RWPE1 (cell line): ENCODE measurements around the gene FIGN.

ENCODE experiments used
- CTCF ChIA-PET: fragments of 350-600 bp; sonication (Branson Sonifier 250); formaldehyde crosslinking; extraction: SDS; loops from one replicate; lab custom pipeline; 2021; lab: Yijun Ruan, JAX
- POLR2A ChIA-PET: fragments of 400-600 bp; formaldehyde crosslinking; extraction: SDS; loops from one replicate; lab custom pipeline; 2020; ENCODE audit warnings: antibody characterized with exemption; ENCODE audit not compliant: low non-redundant PET; lab: Yijun Ruan, JAX
- DNase-seq: peaks from one replicate; pipeline ENCODE4 v3.0.0; 2012; ENCODE audit warnings: low spot score
- H3K27ac ChIP-seq: fragments of 450-650 bp; 2 replicates; pipeline ENCODE4 v1.5.1; 2017
- CTCF ChIP-seq: fragments of 450-650 bp; conservative IDR thresholded peaks from 2 replicates; pipeline ENCODE4 v1.5.1; 2017; ENCODE audit warnings: low read depth, mild to moderate bottlenecking

The FIGN gene

GRCh38 chr2:163687217-163687616 is 48.6 kb downstream of the FIGN start:
- ChIA-PET CTCF (no interaction called here), POLR2A (no interaction called here)
- DNase-seq: no peak
- H3K27ac ChIP-seq: no peak overlapping the region
- TF ChIP-seq CTCF: no peak

- CTCF ChIA-PET: no interaction called here
- H3K27ac ChIP-seq: no peak overlapping the region
- POLR2A ChIA-PET: no interaction called here
- TF ChIP-seq CTCF: no peak
- DNase-seq: no peak
These were observed 49.5 kb downstream of the FIGN start for GRCh38 chr2:163686289-163686688.

- ChIA-PET CTCF (no interaction called here), POLR2A (no interaction called here)
- peak; percentile 38 for DNase-seq
These were observed 53.1 kb downstream of the FIGN start for GRCh38 chr2:163682695-163683094.

GRCh38 chr2:163681745-163682144 is 54.1 kb downstream of the FIGN start:
- POLR2A ChIA-PET: no interaction called here
- H3K27ac ChIP-seq: no peak overlapping the region
- CTCF ChIA-PET: no interaction called here
- DNase-seq: no peak
- TF ChIP-seq CTCF: no peak

More at GRCh38 chr2:163682695-163683094, 53.1 kb downstream of the FIGN start:
- TF ChIP-seq CTCF: no peak
- no peak overlapping the region for H3K27ac ChIP-seq

GRCh38 chr2:163675388-163675787 is 60.4 kb downstream of the FIGN start:
- DNase-seq: no peak
- ChIA-PET POLR2A (no interaction called here), CTCF (no interaction called here)
- TF ChIP-seq CTCF: no peak
- H3K27ac ChIP-seq: no peak overlapping the region

- DNase-seq: no peak
- ChIA-PET POLR2A (no interaction called here), CTCF (no interaction called here)
- TF ChIP-seq CTCF: no peak
- no peak overlapping the region for H3K27ac ChIP-seq
These were observed 62.3 kb downstream of the FIGN start for GRCh38 chr2:163673522-163673921.

- CTCF ChIA-PET: interaction anchor here (0.7 kb wide), 1 partner anchor 195 kb away, joined by 3 read pairs; no protein-coding TSS in a partner anchor
- no peak overlapping the region for H3K27ac ChIP-seq
- POLR2A ChIA-PET: no interaction called here
- DNase-seq: no peak
- TF ChIP-seq CTCF: no peak
These were observed 64.9 kb downstream of the FIGN start for GRCh38 chr2:163670929-163671328.
